HepG2 (cell line): ENCODE data around the gene LARP4. TPM values are rescaled to one million over a fixed set of nuclear protein-coding genes. Genes with fewer than 3 reads are reported as not detected.
A peak's percentile ranks its signal among the peaks of the same experiment; 100 is the strongest.

Experiments used
- EP300 ChIP-seq, 3 experiments: sonication (generic) in 1 of 3; formaldehyde crosslinking in 1 of 3; IDR thresholded peaks; 2 replicates each; pipeline versions ENCODE4 v1.5.1 to v1.6.1; 2011 to 2020; ENCODE audit warnings: low read depth in 2 of 3, low read length in 2 of 3, borderline replicate concordance in 1 of 3, improper control_type of control experiment in 1 of 3, mild to moderate bottlenecking in 1 of 3, missing genetic modification reagents in 1 of 3, moderate library complexity in 1 of 3
- FOXP1 ChIP-seq, 2 experiments: fragments of 450-650 bp in 1 of 2; IDR thresholded peaks; 2 replicates each; pipeline ENCODE4 v1.6.1; 2017 to 2018; ENCODE audit warnings: antibody characterized with exemption in 1 of 2
- KDM6A ChIP-seq: IDR thresholded peaks from 2 replicates; pipeline ENCODE4 v1.6.1; 2016; ENCODE audit warnings: low read depth
- NFAT5 ChIP-seq: sonication (generic); formaldehyde crosslinking; IDR thresholded peaks from 2 replicates; pipeline ENCODE4 v1.4.0; 2020; ENCODE audit warnings: missing genetic modification reagents
- NFATC3 ChIP-seq: sonication (generic); formaldehyde crosslinking; IDR thresholded peaks from 2 replicates; pipeline ENCODE4 v1.5.1; 2020; ENCODE audit warnings: mild to moderate bottlenecking, missing genetic modification reagents
- POLR2AphosphoS2 ChIP-seq: IDR thresholded peaks from 2 replicates; pipeline ENCODE4 v1.6.1; 2011; ENCODE audit warnings: low read depth, low read length, improper control_type of control experiment
- RFX1 ChIP-seq: fragments of 450-650 bp; IDR thresholded peaks from 2 replicates; pipeline ENCODE4 v1.6.1; 2017
- TRIM24 ChIP-seq: sonication (generic); formaldehyde crosslinking; IDR thresholded peaks from 2 replicates; pipeline ENCODE4 v1.8.0; 2022; ENCODE audit warnings: mild to moderate bottlenecking, missing genetic modification reagents
- ZBTB26 ChIP-seq: IDR thresholded peaks from 2 replicates; pipeline ENCODE4 v1.6.1; 2016; ENCODE audit warnings: missing compliant biosample characterization, missing genetic modification reagents, borderline replicate concordance
- ZNF10 ChIP-seq: sonication (generic); formaldehyde crosslinking; IDR thresholded peaks from 2 replicates; pipeline ENCODE4 v1.4.0; 2020; ENCODE audit warnings: mild to moderate bottlenecking, low read depth, missing genetic modification reagents, borderline replicate concordance
- ZNF292 ChIP-seq: sonication (generic); formaldehyde crosslinking; IDR thresholded peaks from 2 replicates; pipeline ENCODE4 v1.8.1; 2022; ENCODE audit warnings: mild to moderate bottlenecking, low read depth, missing genetic modification reagents, borderline replicate concordance
- ZNF770 ChIP-seq: sonication (generic); formaldehyde crosslinking; IDR thresholded peaks from 2 replicates; pipeline ENCODE4 v1.5.0; 2020; ENCODE audit warnings: mild to moderate bottlenecking, missing genetic modification reagents
- polyA plus RNA-seq, 8 experiments: library from polyadenylated mRNA; depleted of rRNA in 3 of 8; stranded (reverse) in 7 of 8; unstranded in 1 of 8; fragments of >200 nt; fragmentation: Illumina TruSeq in 4 of 8; extraction: Trizol in 4 of 8; gene quantifications; 2 replicates each; pipeline versions ENCODE4 v1.2.1 to v1.2.3, GENCODE V29; 2011 to 2016; ENCODE audit warnings: low read depth in 4 of 8, missing spikeins in 1 of 8, mixed read lengths in 1 of 8; ENCODE audit not compliant: insufficient read depth in 1 of 8
- total RNA-seq, 5 experiments: library from RNA; depleted of rRNA; stranded (reverse); fragments of >200 nt; fragmentation: Illumina TruSeq; extraction: Trizol; gene quantifications; 2 replicates each; pipeline ENCODE4 v1.2.3, GENCODE V29; 2016; ENCODE audit warnings: low read depth in 1 of 5
- TF ChIP-seq, protein P1 (sequence below): sonication (generic); formaldehyde crosslinking; IDR thresholded peaks from 2 replicates; pipeline ENCODE4 v1.4.0; 2020; ENCODE audit warnings: low read depth, mild to moderate bottlenecking, missing genetic modification reagents
- TF ChIP-seq, protein P2 (sequence below): sonication (generic); formaldehyde crosslinking; IDR thresholded peaks from 2 replicates; pipeline ENCODE4 v1.4.0; 2020; ENCODE audit warnings: missing genetic modification reagents

Gene LARP4
- total and polyA plus RNA-seq, 2 of the 13 experiments (the other 11 are each of a cell fraction or from before 2014, with no cell fraction given) = 16.4 to 42.7 TPM

- peak; percentile 78 for TF ChIP-seq ZNF292 (CRISPR knock-in tag)
- no peak for TF ChIP-seq KDM6A (CRISPR knock-in tag)
- TF ChIP-seq FOXP1 (IDR thresholded peaks at IDR 0.05) = no peak
- TF ChIP-seq FOXP1 (CRISPR knock-in tag; IDR thresholded peaks at IDR 0.05) = 0 out of 2 replicates have a peak, but pooled peaks have one; percentile 1
- no peak for TF ChIP-seq NFATC3 (CRISPR knock-in tag)
- no peak for TF ChIP-seq RFX1
- TF ChIP-seq, protein P1, sequence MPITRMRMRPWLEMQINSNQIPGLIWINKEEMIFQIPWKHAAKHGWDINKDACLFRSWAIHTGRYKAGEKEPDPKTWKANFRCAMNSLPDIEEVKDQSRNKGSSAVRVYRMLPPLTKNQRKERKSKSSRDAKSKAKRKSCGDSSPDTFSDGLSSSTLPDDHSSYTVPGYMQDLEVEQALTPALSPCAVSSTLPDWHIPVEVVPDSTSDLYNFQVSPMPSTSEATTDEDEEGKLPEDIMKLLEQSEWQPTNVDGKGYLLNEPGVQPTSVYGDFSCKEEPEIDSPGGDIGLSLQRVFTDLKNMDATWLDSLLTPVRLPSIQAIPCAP (CRISPR knock-in tag) = no peak
- no peak for TF ChIP-seq ZNF10
- TF ChIP-seq, protein P2, sequence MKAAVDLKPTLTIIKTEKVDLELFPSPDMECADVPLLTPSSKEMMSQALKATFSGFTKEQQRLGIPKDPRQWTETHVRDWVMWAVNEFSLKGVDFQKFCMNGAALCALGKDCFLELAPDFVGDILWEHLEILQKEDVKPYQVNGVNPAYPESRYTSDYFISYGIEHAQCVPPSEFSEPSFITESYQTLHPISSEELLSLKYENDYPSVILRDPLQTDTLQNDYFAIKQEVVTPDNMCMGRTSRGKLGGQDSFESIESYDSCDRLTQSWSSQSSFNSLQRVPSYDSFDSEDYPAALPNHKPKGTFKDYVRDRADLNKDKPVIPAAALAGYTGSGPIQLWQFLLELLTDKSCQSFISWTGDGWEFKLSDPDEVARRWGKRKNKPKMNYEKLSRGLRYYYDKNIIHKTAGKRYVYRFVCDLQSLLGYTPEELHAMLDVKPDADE (CRISPR knock-in tag) = no peak
- TF ChIP-seq POLR2AphosphoS2 = 0 out of 2 replicates have a peak, but pooled peaks have one; percentile 60
- TF ChIP-seq ZBTB26 = no peak
- no peak for TF ChIP-seq TRIM24 (CRISPR knock-in tag)
- no peak for TF ChIP-seq NFAT5 (CRISPR knock-in tag)
- peak; percentile 8 to 15; a peak in 1 of 4 replicates for TF ChIP-seq EP300 (IDR thresholded peaks at IDR 0.05; ENCODE audit: low read depth in 2 of 2, low read length in 2 of 2)
- TF ChIP-seq EP300 (CRISPR knock-in tag; IDR thresholded peaks at IDR 0.05; ENCODE audit: borderline replicate concordance) = no peak
- TF ChIP-seq ZNF770 (CRISPR knock-in tag) = peak; percentile 83
Observed at GRCh38 chr12:50400638-50401499, at the start of gene LARP4 (continued).
